NCI-H1694 (cell line): Measurements from ENCODE around the gene LAMB4.
A peak's percentile ranks its signal among the peaks of the same experiment; 100 is the strongest.

Experiments used
- DNase-seq: peaks from one replicate; lab custom pipeline; 2025; lab: John Stamatoyannopoulos, UW

The LAMB4 gene

GRCh38 chr7:108014747-108015682, 115.1 kb downstream of the LAMB4 start:
- no peak for DNase-seq

DNA sequence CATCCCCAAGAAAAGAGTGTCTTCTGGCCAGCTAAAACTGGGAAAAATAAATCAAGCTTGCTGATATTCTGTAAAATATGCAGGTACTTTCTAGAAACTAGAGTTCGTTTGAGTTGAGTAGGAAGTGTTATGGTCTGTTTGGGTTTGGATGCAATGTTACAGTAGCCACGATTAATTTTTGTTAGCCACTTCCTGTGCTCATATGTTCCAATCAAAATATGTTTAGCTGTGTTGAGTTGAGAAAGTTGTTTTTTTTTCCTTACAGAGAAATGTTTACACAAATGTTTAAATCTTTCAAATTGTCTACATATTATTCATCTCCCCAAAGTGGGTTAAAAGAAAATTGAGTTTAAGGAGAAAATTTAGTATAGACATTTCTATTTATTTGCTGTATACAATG, 115.9 kb downstream of the LAMB4 start:
- no peak for DNase-seq

- no peak for DNase-seq
Observed at GRCh38 chr7:108012499-108013430, 117.4 kb downstream of the LAMB4 start.

GRCh38 chr7:108010377-108010776, 119.8 kb downstream of the LAMB4 start:
- no peak for DNase-seq

DNA sequence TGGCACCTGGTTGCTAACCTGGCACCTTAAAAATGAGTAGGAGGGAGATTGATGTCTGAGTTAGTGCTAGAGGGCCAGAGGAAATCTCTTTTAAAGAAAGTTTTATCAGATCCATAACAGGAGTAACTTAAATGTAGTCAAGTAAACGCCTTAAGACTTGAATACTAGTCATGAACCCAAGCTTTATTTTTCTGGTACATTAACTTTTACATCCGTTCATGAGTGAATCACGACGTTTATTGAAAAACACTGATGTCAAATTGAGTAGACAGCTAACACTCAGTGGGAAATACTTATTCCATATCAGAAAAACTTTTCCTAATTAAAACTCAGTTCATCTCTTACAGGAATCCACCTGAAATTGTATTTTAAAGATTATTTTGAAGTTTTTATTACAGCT, 120.3 kb downstream of the LAMB4 start:
- no peak for DNase-seq

DNA sequence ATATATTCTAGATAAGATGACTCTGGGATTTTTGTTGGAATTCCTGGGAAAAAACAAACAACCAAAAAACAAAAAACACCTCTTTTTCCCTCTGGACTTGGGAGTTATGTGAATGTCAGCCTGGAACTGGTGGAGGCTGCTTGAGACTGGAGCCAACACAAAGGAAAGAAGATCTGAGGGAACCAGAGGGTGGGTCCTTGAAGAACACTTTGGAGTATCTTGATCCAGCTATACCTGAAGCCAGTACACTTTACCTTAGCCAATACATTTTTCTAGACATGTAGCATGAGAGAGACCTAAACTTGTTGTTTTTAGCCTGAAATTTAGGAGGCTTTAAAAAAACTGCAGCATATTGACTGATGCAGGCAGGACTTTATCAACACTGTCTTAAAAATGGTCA, 121.3 kb downstream of the LAMB4 start:
- no peak for DNase-seq

DNA sequence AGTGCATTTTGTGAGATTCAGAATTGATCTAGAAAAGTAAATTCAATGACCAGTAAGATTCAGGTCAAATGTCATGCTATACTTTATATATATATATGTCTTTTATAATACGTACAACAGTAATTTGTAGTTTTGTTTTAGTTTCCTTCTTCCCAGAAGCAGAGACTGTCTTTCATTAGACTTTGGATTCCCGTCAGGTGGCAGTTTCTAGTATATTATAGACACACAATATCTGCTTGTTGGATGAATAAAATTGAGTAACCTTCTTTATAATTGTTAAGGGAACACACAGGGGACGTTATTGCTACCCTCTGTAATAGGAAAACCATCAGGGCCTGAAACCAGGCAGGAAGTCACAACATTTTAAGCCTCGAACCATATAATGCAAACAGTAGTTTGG, 121.9 kb downstream of the LAMB4 start:
- no peak for DNase-seq

DNA sequence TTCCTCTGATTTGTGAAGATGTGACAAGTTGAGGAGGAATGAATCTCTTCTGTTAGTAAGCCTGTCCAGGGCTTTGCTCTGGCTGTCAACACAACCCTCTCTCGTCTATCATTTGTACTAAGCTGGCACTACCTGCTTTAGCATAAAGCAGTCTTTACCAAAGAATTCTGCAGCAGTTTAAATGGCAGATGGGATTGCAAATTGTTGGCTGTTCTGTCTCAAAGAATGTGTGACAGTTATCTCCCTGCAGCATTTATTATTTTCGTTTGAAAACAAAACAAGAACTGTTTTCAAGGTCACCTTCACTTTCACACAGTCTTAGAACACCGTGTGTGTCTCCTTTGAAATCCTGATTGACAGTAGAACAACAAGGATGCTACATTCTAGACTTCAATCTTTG, 122.4 kb downstream of the LAMB4 start:
- DNase-seq: peak; percentile 28

DNA sequence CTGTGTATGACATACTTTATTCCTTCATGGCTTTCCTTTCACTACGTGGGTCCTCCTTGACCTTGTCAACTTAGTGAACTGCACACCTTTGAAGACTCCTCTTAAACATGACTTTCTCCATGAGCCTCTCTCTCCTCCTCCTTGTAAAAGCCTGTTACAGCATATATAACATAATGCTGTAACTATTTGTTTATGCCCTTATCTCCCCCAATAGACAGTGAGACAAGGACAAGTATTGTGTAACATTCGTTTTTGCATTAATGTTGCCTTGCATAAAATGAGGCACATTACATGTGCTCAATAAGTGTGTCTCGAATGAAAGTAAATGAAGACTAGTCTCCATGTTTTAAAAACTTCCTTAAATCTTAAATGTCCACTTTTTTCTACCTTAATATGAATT, 122.9 kb downstream of the LAMB4 start:
- no peak for DNase-seq

DNA sequence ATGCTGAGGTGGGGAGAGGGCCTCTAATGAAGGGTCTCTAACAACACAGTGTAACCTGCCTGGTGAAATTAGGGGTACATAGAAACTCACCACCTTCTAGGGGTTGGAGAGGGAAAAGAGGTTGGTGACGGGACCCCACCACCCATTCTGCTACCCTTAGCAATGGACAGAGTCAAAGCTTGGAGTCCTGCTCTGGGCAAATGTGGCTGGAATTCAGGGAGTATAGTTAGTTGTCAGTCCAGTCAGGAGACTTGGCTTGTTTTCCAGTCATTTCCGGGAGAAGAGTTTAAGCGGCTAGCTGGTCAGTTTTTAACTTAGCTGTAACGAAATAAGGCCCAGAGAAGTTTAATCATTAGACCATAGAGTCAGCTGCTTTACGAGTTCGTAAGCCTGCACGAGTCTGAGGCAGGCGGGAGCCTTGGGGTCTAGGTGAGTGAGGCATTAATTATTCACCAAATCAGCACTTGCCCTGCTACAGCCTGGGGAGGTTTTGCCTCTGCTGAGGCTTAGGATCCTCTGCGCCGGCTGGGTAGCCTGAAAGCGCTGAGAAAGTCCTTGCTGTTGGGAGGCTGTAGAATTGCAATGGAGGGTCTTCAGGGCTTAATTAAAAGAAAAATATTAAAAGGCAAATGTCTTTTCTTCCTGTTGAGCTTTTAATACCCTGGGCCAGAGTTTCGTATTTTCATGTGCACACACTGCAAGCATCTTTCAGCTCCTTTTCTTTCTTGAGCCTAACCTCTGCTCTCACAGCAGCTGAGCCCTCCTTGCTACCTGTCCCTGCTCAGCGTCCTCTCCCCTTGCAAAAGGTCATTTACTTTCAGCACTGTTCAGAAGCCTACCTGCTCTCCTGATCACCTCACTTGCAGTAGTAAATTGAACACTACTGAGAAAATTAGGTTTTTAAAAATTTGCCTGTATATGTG, 125.7 kb downstream of the LAMB4 start:
- DNase-seq: no peak

DNA sequence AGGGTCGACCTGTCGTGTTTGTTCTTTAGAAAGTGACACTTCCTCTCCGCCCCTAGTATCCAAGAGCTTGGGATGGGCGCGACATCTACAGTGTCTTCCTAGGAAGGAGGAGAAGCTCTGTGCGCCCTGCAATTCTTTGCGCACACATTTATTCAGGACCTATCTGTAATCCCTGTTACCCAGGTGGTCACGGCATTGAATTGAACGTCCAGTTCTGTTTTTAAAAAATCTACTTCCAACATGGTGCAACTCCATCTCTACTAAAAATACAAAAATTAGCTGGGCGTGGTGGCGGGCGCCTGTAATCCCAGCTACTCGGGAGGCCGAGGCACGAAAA, 126.6 kb downstream of the LAMB4 start:
- DNase-seq: no peak

DNA sequence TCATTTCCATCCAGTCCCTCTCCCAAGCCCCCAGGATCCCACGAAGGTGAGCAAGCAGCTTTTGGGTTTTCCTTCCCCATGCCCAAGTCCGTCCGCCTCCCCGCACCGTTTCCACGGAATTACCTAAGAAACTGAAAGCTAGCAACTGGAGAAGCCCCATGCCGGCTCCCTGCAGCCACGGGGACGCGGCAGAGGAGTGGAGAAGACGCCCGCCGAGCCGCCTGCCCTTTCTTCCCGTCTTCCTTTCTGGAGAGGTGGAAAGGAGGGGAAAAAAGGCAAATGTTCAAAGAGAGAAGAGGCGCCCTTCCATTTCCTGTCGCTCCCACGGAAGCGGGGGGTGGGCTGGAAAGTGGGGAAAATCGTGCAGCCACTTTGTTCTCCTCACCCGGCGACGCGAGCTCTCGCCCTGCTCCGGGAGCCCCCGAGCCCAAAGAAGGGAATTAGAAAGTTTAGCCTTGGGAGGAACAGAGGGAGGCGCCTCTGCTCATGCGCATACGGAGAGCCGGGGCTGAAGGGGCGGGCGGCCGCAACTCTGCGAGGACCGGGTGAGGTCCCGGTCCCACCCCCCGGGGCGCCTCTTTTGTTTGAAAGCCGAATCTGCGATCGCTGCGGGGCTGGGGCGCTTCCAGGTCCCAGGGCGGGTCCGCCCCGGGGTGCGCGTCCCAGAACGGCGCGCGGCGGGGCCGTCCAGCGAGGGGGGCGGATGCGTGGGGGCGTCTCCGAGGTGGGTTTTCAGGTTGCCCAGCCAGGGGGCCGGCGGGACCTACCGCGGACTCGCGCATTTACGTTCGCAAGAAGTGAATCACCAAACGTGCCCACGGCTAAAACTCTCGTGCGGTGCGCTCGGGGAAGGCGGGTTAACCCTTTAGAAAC, 127.2 kb downstream of the LAMB4 start, which contains the start of gene LAMB1:
TSS of gene LAMB1 (minus strand) at position 436 of the 873 bp plus-strand sequence. CDS start at position 160, 276 bp downstream.
- DNase-seq: peak; percentile 85

- DNase-seq: peak; percentile 70
Observed at GRCh38 chr7:108001764-108002725, 128.1 kb downstream of the LAMB4 start.

DNA sequence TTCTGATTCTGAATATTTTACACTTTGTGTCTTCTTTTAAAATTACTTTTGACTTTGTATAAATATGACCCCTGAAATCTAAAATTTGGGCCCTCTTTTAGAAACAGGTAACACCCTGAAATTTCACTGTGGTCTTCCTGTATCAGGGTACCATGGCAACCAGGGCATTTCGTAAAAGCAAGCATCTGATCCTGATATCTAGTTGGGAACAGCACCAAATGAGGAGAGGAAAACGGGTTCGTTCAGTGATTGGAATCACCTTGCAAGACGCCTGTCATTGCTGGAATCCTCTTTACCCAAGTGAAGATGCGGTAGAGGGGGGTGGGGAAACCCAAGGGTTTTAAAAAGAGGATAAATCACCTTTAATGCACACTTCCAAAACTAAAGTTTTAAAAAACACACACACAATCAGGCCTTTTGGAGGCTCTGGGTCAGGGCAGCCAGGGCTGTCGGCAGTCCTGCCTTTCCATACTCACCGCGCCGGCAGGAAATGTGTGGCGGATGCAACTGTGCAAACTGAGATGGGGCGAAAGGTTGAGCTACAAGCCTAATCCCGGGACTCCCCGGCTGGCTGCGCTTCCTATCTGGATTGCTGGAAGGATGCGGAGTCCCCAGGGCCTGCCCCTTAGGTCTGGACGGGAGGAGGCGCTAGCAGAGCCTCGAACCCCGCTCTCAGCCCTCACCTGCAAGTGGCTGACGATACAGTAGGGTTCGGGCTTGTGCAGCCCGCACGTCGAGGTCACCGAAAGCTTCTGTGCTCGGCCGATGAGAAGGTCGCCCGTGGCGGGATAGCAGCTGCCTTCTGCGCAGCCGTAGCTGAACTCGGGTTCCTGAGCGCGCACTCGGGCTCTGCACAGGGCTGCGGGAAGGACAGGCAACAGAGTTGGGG, 129.0 kb downstream of the LAMB4 start:
- DNase-seq: peak; percentile 18

DNA sequence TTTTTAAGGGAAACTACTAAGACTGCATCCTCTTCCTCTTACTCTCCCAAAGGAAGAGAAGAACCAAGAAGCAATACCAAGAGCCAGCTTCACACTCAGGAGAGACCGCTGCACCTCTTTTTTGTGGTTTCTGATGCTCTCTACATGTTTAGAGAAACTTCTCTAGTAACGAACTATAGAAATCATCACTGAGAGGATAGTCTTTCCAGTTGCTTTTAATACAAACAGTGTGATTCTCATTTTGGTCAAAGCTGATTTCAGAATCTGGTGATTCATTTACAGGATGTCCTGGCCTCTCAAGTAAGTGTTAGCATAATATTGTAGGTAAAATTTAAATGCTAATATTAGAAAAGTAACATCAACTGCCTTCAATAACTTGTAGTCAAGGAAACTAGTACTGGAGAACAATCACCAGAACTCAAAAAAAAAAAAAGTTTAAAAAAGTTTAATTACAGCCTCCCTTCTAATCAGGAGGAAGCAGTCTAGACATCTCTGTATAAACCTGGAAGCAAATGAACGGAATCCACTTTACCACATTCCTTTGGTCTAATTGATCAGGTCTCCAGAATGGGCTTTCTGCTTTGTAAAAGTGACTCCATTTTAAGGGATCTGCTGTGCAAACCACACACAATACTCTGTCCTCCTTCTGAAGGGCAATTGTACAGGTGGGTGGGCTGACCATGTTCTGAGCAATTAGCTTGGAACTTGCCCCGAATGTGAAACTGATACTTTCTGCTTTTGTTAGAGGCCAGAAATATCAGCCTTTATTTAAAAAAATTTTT, 130.2 kb downstream of the LAMB4 start:
- no peak for DNase-seq

GRCh38 chr7:107998660-107999480, 131.3 kb downstream of the LAMB4 start:
- no peak for DNase-seq

GRCh38 chr7:107998150-107998549, 132.0 kb downstream of the LAMB4 start:
- DNase-seq: no peak
